CD4-positive, alpha-beta T cell (primary cell): ENCODE measurements around the gene PPP1R13B. TPM values are rescaled to one million over a fixed set of nuclear protein-coding genes. Genes with fewer than 3 reads are reported as not detected.

ENCODE experiments used
- ATAC-seq: fragments of 200-7000 bp; cut with Tn5 transposase; one replicate; pipeline ENCODE4 v1.10.0; 2022; ENCODE audit warnings: mild to moderate bottlenecking; ENCODE audit not compliant: poor library complexity
- CTCF ChIA-PET: fragments of 350-600 bp; sonication (Branson Sonifier 250); formaldehyde crosslinking; loops from one replicate; lab custom pipeline; 2021; ENCODE audit warnings: antibody characterized with exemption, inconsistent platforms; lab: Charles Lee
- POLR2A ChIA-PET: fragments of 350-600 bp; sonication (Branson Sonifier 250); formaldehyde crosslinking; loops from one replicate; lab custom pipeline; 2021; ENCODE audit warnings: antibody characterized with exemption, inconsistent platforms; lab: Charles Lee
- DNase-seq, 14 experiments: peaks; one replicate each; pipeline ENCODE4 v3.0.0-alpha.2; 2013 to 2020; ENCODE audit warnings: mixed read lengths in 2 of 14
- H3K27ac ChIP-seq, 2 donors: one replicate each; pipeline versions ENCODE4 v1.5.1 to v1.7.0; 2013; ENCODE audit warnings: low read length in 2 of 2, low read depth in 1 of 2, mild to moderate bottlenecking in 1 of 2
- H3K27me3 ChIP-seq, 2 experiments: 1 replicate in 1 of 2; 2 replicates in 1 of 2; pipeline versions ENCODE4 v1.6.1 to v1.7.0; 2013; ENCODE audit warnings: low read length in 2 of 2, control low read depth in 1 of 2, mild to moderate bottlenecking in 1 of 2, moderate library complexity in 1 of 2; ENCODE audit not compliant: insufficient read depth in 2 of 2, control insufficient read depth in 1 of 2
- H3K36me3 ChIP-seq: one replicate; pipeline ENCODE4 v1.6.1; 2013; ENCODE audit warnings: low read length, control low read depth; ENCODE audit not compliant: insufficient read depth
- H3K4me1 ChIP-seq: one replicate; pipeline ENCODE4 v1.6.1; 2013; ENCODE audit warnings: low read length, control low read depth; ENCODE audit not compliant: insufficient read depth
- H3K4me3 ChIP-seq: one replicate; pipeline ENCODE4 v1.5.1; 2013; ENCODE audit warnings: mild to moderate bottlenecking, low read length, moderate library complexity
- H3K9me3 ChIP-seq, 2 experiments: 1 replicate in 1 of 2; 2 replicates in 1 of 2; pipeline versions ENCODE4 v1.6.1 to v1.7.0; 2013; ENCODE audit warnings: low read length in 2 of 2, mild to moderate bottlenecking in 2 of 2, control low read depth in 1 of 2, moderate library complexity in 1 of 2; ENCODE audit not compliant: control insufficient read depth in 1 of 2, insufficient read depth in 1 of 2
- H3K27ac Mint-ChIP-seq: one replicate; pipeline ENCODE4 v1.8.0; 2020; ENCODE audit warnings: mixed read lengths
- H3K27me3 Mint-ChIP-seq: one replicate; pipeline ENCODE4 v1.8.0; 2021; ENCODE audit warnings: mixed read lengths
- H3K36me3 Mint-ChIP-seq: one replicate; pipeline ENCODE4 v1.8.0; 2021; ENCODE audit warnings: low read depth, mixed read lengths
- H3K4me1 Mint-ChIP-seq: one replicate; pipeline ENCODE4 v1.8.0; 2021; ENCODE audit warnings: low read depth, mixed read lengths
- H3K4me3 Mint-ChIP-seq: one replicate; pipeline ENCODE4 v1.8.0; 2020; ENCODE audit warnings: mild to moderate bottlenecking, mixed read lengths
- H3K9me3 Mint-ChIP-seq: one replicate; pipeline ENCODE4 v1.8.0; 2020; ENCODE audit warnings: mixed read lengths
- intact Hi-C, 2 experiments: fragments of 100-400 bp; cut with DNase I in 1 of 2; cut with micrococcal nuclease in 1 of 2; formaldehyde crosslinking; loops; one replicate each; pipeline versions ENCODE4 v1.15.1 to v1.9.0; 2023 to 2025; cut with DNase I, micrococcal nuclease
- polyA plus RNA-seq, 2 donors: library from polyadenylated mRNA; unstranded; fragments of 120-200 nt; gene quantifications; one replicate each; pipeline ENCODE4 v1.2.1, GENCODE V29; 2013
- total RNA-seq, 174 experiments: library from RNA in 2 of 174; stranded (reverse) in 2 of 174; gene quantifications; one replicate each; pipeline ENCODE4 v1.2.3 and lab custom pipeline; 2021 to 2026
- TF ChIP-seq, protein P1 (sequence below): fragments of 200-600 bp; IDR thresholded peaks from one replicate; pipeline ENCODE4 v1.8.0; 2022; ENCODE audit warnings: antibody characterized with exemption, mild to moderate bottlenecking

The PPP1R13B gene, protein sequence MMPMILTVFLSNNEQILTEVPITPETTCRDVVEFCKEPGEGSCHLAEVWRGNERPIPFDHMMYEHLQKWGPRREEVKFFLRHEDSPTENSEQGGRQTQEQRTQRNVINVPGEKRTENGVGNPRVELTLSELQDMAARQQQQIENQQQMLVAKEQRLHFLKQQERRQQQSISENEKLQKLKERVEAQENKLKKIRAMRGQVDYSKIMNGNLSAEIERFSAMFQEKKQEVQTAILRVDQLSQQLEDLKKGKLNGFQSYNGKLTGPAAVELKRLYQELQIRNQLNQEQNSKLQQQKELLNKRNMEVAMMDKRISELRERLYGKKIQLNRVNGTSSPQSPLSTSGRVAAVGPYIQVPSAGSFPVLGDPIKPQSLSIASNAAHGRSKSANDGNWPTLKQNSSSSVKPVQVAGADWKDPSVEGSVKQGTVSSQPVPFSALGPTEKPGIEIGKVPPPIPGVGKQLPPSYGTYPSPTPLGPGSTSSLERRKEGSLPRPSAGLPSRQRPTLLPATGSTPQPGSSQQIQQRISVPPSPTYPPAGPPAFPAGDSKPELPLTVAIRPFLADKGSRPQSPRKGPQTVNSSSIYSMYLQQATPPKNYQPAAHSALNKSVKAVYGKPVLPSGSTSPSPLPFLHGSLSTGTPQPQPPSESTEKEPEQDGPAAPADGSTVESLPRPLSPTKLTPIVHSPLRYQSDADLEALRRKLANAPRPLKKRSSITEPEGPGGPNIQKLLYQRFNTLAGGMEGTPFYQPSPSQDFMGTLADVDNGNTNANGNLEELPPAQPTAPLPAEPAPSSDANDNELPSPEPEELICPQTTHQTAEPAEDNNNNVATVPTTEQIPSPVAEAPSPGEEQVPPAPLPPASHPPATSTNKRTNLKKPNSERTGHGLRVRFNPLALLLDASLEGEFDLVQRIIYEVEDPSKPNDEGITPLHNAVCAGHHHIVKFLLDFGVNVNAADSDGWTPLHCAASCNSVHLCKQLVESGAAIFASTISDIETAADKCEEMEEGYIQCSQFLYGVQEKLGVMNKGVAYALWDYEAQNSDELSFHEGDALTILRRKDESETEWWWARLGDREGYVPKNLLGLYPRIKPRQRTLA
- total RNA-seq (10 to 100 TPM; 14.3 to 14.4 TPM), total RNA-seq (lab: John Stamatoyannopoulos, UW) (8.1 to 50.8 (median 16.9) reads per million in 172 experiments)
- 10.6 TPM for polyA plus RNA-seq (2013, experiment 1 of 2)
- 13.4 TPM for polyA plus RNA-seq (2013, experiment 2 of 2)

DNA sequence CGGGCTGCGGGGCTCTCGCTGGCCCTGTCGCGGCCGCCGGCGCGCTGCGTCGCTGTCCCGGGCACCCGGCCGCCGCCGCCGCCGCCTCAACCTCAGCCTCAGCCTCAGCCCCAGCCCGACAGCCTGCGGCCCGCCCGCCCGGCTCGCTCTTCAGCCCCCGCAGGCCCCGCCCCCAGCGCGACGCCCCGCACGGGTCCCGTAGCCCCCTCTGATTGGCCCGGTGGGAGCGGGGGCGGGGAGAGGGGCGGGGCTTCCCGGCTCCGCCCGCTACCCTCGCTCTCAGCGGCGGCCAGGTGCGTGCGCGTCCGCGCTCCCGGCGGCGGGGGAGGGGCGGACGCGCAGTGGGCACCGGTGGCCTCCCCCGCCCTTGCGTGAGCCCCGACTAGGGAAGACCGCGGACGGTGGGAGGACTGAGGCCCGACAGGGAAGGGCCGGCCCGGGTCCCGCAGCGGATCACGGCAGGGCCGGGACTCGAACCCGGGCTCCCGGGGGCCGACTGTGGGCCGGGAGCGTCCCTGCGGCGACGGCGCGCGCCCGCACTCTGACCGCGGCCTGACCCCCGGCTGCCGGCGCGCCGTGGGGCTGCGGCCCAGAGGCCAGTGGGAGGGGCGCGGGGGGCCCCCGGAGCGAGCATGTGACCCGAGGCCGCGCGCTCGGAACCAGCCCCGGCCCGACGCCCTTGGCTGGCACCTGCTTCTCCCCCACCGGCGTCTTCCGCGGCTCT, at the start of gene PPP1R13B:
PPP1R13B (minus strand) TSS at position 125 of the 724 bp plus-strand sequence. CDS start 268 bp downstream, outside the sequence.
- peak; percentile 97 for ATAC-seq
- Histone ChIP-seq H3K36me3 (no peaks in the 10 kb centered on the region), H3K27me3 (no peaks in the 10 kb centered on the region), H3K4me1 (peaks cover 14% of the 10 kb centered on the region), H3K9me3 (no peaks in the 10 kb centered on the region), H3K27ac (no peak within 1 kb of the TSS), H3K4me3 (peak within 1 kb of the TSS; percentile 74)
- intact Hi-C loops, result loop anchor here (1.0 to 5.0 kb wide), 6 partner anchors 25 to 280 kb away; partner anchors contain the start of gene KLC1 (in 1 of the 2)
- H3K27ac Mint-ChIP-seq, result peak within 1 kb of the TSS; percentile 78
- ChIA-PET CTCF (no interaction called here), POLR2A (no interaction called here)
- peaks cover 23% of the 10 kb centered on the region for H3K4me1 Mint-ChIP-seq
- peak within 1 kb of the TSS; percentile 95 for H3K4me3 Mint-ChIP-seq
- DNase-seq, result peak; percentile 86 to 97 (median 94)
- H3K27me3 Mint-ChIP-seq, result no peaks in the 10 kb centered on the region
- H3K36me3 Mint-ChIP-seq, result no peaks in the 10 kb centered on the region
- TF ChIP-seq, protein P1, sequence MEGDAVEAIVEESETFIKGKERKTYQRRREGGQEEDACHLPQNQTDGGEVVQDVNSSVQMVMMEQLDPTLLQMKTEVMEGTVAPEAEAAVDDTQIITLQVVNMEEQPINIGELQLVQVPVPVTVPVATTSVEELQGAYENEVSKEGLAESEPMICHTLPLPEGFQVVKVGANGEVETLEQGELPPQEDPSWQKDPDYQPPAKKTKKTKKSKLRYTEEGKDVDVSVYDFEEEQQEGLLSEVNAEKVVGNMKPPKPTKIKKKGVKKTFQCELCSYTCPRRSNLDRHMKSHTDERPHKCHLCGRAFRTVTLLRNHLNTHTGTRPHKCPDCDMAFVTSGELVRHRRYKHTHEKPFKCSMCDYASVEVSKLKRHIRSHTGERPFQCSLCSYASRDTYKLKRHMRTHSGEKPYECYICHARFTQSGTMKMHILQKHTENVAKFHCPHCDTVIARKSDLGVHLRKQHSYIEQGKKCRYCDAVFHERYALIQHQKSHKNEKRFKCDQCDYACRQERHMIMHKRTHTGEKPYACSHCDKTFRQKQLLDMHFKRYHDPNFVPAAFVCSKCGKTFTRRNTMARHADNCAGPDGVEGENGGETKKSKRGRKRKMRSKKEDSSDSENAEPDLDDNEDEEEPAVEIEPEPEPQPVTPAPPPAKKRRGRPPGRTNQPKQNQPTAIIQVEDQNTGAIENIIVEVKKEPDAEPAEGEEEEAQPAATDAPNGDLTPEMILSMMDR, result no peak
- H3K9me3 Mint-ChIP-seq, result no peaks in the 10 kb centered on the region

DNA sequence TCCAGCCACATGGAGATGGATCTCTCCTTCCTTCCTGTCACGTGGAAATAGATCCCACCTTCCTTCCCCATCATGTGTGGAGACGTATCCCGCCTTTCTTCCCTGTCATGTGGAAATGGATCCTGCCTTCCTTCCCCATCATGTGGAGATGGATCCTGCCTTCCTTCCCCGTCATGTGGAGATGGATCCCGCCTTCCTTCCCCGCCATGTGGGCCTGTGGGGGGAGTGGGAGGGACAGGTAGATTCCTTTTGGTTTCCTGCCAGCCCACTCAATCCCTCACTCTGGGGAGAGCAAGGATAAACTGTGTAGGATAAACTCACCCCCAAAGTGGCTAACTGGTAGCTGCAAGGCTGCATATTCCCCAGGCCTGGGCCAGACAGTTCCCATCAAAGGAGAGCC, 49.2 kb upstream of the PPP1R13B start:
- Histone ChIP-seq H3K27me3 (no peaks in the 10 kb centered on the region), H3K4me1 (peaks cover 5% of the 10 kb centered on the region), H3K27ac (no peak overlapping the region), H3K4me3 (no peak overlapping the region), H3K36me3 (no peaks in the 10 kb centered on the region), H3K9me3 (no peaks in the 10 kb centered on the region)
- no peaks in the 10 kb centered on the region for H3K9me3 Mint-ChIP-seq
- no peaks in the 10 kb centered on the region for H3K27me3 Mint-ChIP-seq
- TF ChIP-seq, protein P1, result no peak
- ChIA-PET CTCF (no interaction called here), POLR2A (no interaction called here)
- no peaks in the 10 kb centered on the region for H3K4me1 Mint-ChIP-seq
- H3K36me3 Mint-ChIP-seq, result no peaks in the 10 kb centered on the region
- no peak overlapping the region for H3K4me3 Mint-ChIP-seq
- intact Hi-C loops, result no loop called here
- DNase-seq, result no peak
- no peak for ATAC-seq
- H3K27ac Mint-ChIP-seq, result no peak overlapping the region

DNA sequence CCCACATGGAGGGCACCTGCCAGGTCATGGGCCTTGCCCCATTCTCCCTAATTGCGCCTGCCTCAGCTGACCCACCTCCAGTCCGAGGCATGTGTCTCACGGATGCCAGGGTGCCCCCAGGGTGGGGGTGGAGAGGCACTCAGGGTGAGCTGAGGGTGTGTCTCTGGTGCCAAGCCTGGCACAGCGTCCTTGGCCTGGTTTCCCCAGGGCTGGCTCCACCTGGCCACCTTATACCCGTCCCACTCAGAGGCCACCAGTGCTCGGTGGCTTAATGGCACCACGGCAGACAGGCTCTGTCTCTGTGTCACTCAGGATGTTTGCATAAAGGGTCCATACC, 47.3 kb upstream of the PPP1R13B start:
- H3K9me3 Mint-ChIP-seq, result no peaks in the 10 kb centered on the region

More for the DNA sequence above, 47.3 kb upstream of the PPP1R13B start:
- Mint-ChIP-seq H3K36me3 (no peaks in the 10 kb centered on the region), H3K27me3 (no peaks in the 10 kb centered on the region), H3K4me1 (no peaks in the 10 kb centered on the region), H3K27ac (no peak overlapping the region), H3K4me3 (no peak overlapping the region)
- Histone ChIP-seq H3K27ac (no peak overlapping the region), H3K36me3 (no peaks in the 10 kb centered on the region), H3K9me3 (no peaks in the 10 kb centered on the region), H3K27me3 (no peaks in the 10 kb centered on the region), H3K4me3 (no peak overlapping the region), H3K4me1 (no peaks in the 10 kb centered on the region)
- TF ChIP-seq, protein P1, result no peak
- POLR2A ChIA-PET, result no interaction called here
- intact Hi-C loops, result no loop called here
- CTCF ChIA-PET, result no interaction called here
- no peak for ATAC-seq
- DNase-seq, result no peak
